ENCODE results near the gene SPTB. TPM values are rescaled to one million over a fixed set of nuclear protein-coding genes. Genes with fewer than 3 reads are reported as not detected.
A peak's percentile ranks its signal among the peaks of the same experiment; 100 is the strongest.

The SPTB gene
- total RNA-seq, 1 donor from 2014 or later = 0.67 TPM

DNA sequence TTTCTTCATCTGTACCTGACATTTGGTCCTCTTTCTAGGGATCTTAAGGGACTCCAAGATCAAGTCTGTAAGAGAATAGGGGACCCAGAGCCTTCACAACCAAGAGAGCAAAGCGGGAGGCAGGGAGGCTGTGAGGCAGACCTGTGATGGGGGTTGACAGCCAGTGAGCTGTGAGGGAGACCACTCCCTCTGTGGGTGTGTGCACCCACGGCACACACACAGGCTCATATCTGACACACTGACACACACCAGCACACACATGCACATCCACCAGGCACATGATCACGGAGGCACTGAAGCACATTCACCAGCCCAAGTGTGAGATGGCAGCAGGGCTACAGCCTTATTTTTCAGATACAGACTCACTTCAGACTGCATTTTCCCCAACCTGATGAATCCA lies 55.2 kb downstream of the SPTB start:
- DNase-seq (ENCODE audit: low spot score) = no peak

DNA sequence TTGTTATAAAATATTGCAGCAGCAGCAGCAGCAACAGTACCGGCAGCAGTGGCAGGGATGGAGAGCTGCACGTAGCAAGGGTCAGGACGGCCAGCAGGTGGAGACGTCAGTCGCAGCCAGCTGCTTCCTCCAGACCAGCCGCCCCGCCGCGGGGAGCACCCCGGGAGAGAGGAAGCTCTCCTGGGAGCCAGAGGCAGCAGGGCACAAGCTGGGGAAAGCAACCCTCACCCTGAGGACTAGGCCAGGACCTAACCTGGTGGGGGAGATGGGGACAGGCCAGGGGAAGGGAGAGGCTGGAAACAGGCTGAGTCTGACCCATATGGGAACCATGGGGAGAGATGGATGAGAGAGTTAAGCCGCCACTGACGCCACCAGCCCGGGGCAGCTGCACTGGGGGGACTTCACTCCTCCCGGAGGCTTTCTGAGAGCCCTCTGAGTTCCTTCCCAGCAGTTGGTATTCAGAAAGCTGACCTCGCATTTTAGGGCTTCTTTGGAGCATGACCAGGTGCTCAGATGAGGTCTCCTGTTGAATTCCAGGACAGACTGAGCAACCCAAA lies 56.3 kb downstream of the SPTB start:
- no peak for DNase-seq (ENCODE audit: low spot score)

GRCh38 chr14:64821651-64822050 lies 58.1 kb downstream of the SPTB start:
- no peak for DNase-seq (ENCODE audit: low spot score)

DNA sequence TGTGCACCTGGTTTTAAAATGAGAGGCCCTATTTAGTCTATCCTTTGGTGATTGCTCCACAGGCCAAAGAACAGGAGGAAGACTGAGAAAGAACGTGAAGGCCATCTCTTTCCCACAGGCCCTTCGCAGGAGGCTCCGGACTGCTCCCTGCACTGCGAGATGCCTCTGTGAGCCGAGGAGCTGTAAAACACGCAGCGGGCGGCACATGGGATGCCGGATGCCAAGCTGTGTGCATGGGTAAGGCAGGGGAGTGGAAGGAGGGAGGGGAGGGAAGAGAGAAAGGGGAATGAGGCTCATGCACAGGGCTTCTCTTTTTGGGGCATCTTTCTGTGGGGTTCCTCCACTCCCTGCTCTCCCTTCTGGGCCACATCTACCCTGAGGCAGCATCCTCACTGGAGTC lies 61.6 kb downstream of the SPTB start:
- no peak for DNase-seq (ENCODE audit: low spot score)

GRCh38 chr14:64817631-64818030 lies 62.1 kb downstream of the SPTB start:
- no peak for DNase-seq (ENCODE audit: low spot score)

GRCh38 chr14:64816221-64816783 lies 63.4 kb downstream of the SPTB start:
- no peak for DNase-seq (ENCODE audit: low spot score)

- no peak for DNase-seq (ENCODE audit: low spot score)
These were observed 64.5 kb downstream of the SPTB start for GRCh38 chr14:64815257-64815656.

- DNase-seq (ENCODE audit: low spot score) = peak; percentile 59
These were observed 67.3 kb downstream of the SPTB start for GRCh38 chr14:64812412-64812811.

- no peak for DNase-seq (ENCODE audit: low spot score)
These were observed 68.0 kb downstream of the SPTB start for GRCh38 chr14:64811676-64812075.

- no peak for DNase-seq (ENCODE audit: low spot score)
These were observed 71.3 kb downstream of the SPTB start for GRCh38 chr14:64808449-64808848.

GRCh38 chr14:64807551-64807950 lies 72.2 kb downstream of the SPTB start:
- DNase-seq (ENCODE audit: low spot score) = no peak

GRCh38 chr14:64806862-64807495 lies 72.7 kb downstream of the SPTB start:
- no peak for DNase-seq (ENCODE audit: low spot score)

- DNase-seq (ENCODE audit: low spot score) = peak; percentile 87
These were observed 73.4 kb downstream of the SPTB start for GRCh38 chr14:64806202-64806861.

- peak; percentile 26 for DNase-seq (ENCODE audit: low spot score)
These were observed 74.1 kb downstream of the SPTB start for GRCh38 chr14:64805646-64806045.

GRCh38 chr14:64804754-64805260 lies 74.9 kb downstream of the SPTB start:
- DNase-seq (ENCODE audit: low spot score) = peak; percentile 62

- DNase-seq (ENCODE audit: low spot score) = no peak
These were observed 77.9 kb downstream of the SPTB start for GRCh38 chr14:64801800-64802199.

DNA sequence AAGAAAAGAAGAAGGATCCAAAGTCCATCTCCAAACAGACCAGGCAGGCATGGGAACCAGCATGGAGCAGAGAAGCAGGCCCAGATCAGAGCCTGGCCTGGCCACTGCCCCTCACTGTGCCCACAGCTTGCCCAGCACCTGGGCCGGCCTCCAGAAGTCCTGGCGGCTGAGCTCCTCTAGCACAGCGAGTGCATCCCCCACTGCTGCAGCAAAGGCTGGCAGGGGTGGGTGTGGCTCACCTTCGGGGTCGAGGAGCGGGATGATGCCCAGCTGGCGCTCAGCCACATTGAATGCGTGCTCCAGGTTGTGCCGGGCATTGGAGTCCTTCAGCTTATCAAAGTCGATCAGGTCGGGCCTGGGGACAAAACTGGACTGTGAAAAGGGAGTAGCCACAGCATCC lies 78.7 kb downstream of the SPTB start:
- DNase-seq (ENCODE audit: low spot score) = no peak

DNA sequence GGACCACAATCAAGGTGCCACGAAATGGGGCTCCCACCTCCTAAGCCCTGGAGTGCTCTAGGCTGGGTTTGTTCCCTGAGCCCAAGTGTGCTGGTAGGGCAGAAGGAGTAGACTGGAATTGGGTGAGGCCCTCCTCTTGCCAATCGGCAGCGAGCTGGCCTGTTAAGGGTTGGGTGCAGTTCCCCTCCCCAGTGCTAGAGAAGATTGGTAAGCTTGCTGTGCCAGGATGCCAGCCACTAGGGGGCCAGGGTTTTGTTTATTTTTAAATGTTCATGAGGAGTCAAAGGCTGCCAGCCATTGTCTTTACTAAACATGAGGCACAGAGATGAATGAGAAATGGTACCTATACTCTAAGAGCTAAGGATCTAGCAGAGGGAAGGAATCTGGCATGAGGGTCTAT lies 79.7 kb downstream of the SPTB start:
- DNase-seq (ENCODE audit: low spot score) = no peak

DNA sequence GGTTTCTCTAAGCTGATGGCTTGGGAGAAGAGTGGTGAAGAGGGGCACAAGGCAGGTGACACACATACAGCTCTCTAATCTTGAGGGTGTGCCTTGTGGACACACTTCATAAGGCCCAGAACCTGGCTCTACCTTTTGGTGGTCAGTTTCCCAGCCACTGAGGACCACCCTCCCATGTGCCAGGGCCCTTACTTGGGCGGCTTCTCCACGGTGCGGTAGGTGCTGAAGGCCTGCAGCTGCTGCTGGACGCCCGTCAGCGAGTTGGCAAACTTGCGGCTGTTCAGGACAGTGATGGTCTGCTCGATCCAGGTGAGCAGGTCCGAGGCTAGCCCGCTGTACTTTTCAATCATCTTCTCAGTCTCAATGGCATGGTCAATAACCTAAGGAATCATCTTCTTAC lies 80.2 kb downstream of the SPTB start:
- DNase-seq (ENCODE audit: low spot score) = no peak

DNA sequence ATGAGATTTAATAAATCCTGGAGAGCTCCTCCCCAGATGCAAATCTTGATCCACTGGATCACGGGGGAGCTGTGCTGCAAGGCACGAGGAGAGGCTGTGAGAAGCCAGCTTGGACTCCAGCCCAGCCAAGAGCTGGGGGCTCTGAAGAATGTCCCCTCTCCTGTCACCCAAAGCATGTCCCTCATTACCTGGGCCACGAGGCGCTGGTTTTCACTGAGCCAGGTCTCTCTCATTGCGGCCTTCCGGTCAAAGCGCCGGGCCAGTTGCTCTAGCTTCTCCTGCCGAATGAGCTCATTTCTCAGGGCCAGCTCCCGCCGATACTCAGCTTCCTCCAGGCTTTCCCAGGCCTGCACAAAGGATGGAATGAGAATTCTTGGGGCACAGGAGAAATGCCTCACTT lies 83.3 kb downstream of the SPTB start:
- DNase-seq (ENCODE audit: low spot score) = no peak

- DNase-seq (ENCODE audit: low spot score) = no peak
These were observed 83.8 kb downstream of the SPTB start for GRCh38 chr14:64795921-64796320.

- no peak for DNase-seq (ENCODE audit: low spot score)
These were observed 84.5 kb downstream of the SPTB start for GRCh38 chr14:64795211-64795610.
